D341Med (cell line): ENCODE measurements around the gene SMYD3.
"Not testable (repeated sequence)": the region's sequence is repeated elsewhere in the genome, so short reads cannot be mapped to it uniquely, and the experiment has no call there.

Source experiments
- DNase-seq: peaks from one replicate; pipeline ENCODE4 v3.0.0; 2012; ENCODE audit warnings: low spot score

SMYD3 gene

DNA sequence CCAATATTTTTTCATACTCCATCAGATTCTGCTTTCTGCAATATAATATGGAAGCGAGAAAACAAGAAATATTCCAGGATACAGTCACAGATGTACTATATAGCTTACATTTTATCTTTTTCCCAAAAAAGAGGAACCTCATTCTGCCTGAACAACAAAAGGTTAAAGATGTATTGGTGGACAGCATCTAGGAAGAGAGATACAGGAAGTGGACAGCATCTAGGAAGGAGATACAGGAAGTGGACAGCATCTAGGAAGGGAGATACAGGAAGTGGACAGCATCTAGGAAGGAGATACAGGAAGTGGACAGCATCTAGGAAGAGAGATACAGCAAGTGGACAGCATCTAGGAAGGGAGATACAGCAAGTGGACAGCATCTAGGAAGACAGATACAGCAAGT, 483.0 kb downstream of the SMYD3 start:
- DNase-seq, result not testable (repeated sequence)

GRCh38 chr1:246020211-246020954, 486.7 kb downstream of the SMYD3 start:
- no peak for DNase-seq

- DNase-seq, result no peak
These were observed 488.9 kb downstream of the SMYD3 start for GRCh38 chr1:246018146-246018545.

- peak; percentile 69 for DNase-seq
These were observed 494.7 kb downstream of the SMYD3 start for GRCh38 chr1:246012341-246012740.

- no peak for DNase-seq
These were observed 496.7 kb downstream of the SMYD3 start for GRCh38 chr1:246010386-246010785.

DNA sequence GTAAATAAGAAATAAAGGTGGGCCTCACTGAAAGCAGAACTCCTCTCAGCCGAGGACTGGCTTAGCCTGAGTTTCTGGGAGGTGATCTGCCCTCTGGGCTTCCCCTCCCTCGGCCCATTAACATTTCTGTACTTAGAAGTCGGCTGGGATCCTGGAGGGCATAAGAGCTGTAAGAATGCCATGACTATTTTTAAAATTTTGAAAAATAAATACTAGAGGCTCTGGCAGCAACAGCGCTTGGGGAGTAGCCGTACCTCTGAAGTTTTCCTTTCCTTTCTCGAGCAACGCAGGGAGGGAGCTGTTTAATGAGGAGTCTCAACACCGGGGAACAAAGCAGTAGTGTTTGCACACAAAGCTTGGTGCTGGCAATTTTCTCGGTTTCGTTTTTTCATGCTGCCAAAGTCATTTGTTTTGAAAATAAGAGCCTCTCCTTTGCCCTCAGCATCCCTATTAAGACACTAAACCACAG, 498.7 kb downstream of the SMYD3 start:
- no peak for DNase-seq

DNA sequence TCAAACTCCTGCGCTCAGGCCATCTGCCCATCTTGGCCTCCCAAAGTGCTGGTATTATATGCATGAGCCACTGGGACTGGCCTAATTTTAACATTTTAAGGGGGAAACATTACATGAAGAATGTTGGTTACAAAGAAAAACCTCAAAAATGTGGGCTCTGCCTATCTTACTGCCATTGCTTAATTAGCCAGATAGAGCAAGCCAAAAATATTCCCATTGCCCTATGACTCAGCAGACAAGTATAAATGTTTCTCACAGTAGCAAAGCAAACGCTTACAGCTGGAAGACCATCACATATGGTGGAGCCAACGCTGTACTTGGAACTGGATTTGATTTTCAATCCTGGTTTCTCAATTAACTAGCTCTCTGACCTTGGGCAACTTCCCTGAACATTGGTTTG, 502.0 kb downstream of the SMYD3 start:
- DNase-seq, result no peak

DNA sequence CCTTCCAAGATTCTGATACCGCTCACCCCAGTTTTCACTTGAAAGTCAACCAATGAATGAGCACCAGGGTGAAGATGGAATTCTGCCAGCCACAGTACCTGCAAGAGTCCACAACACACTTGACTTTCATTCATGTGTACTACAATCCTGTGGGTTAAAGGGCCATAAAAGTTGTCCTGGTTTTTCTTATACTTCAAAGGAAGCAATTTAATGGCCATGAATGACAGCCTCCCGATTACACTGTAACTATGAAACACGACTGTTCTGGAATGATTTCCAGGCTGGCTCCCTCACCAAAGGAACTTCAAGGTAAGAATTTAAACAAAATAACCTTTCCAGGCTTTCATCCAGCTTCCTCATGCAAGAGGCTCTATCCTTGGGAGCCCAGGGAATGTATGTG, 502.8 kb downstream of the SMYD3 start:
- no peak for DNase-seq

DNA sequence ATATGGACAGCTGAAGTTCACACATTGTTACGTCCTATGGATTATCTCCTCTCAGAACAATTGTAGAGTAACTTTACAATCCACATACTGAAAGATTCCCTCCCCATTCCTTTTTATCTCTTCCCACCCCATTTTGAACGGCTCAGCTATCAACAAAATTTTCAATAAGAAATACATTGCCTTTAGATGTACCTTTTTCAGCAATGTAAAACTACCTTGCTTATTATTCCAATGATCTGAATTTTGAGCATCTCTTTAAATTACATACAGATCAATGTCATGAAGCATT, 503.7 kb downstream of the SMYD3 start:
- DNase-seq, result no peak

DNA sequence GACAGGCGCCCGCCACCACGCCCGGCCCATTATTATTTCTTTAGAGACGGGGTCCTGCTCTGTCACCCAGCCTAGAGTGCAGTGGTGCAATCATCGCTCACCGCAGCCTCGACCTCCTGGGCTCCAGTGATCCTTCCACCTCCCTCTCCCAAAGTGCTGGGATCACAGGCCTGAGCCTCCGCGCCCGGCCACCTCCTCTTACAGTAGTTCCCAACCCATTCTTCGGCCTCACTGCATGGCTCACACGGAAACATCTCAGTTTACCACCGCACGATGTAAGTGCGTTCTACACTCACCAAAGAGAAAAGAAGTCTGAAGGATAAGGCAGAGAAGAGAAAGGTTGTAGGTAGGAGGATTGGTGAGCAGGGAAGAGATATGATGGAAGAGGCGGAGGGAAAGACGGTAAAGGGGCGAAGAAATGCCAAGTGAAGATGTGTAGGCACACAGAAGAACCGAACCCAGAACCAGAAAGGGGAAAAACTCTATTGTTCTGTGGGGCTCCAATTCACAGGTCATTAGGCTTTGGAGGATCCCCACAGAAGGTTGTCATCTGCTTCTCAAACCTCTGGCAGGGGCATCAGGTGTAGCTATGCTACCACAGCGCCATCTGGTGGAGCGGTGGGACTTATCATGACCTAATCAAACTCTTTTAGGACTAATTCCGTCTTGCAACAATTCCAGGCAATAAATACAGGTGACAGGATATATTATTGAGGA, 504.2 kb downstream of the SMYD3 start:
- DNase-seq, result peak; percentile 85

DNA sequence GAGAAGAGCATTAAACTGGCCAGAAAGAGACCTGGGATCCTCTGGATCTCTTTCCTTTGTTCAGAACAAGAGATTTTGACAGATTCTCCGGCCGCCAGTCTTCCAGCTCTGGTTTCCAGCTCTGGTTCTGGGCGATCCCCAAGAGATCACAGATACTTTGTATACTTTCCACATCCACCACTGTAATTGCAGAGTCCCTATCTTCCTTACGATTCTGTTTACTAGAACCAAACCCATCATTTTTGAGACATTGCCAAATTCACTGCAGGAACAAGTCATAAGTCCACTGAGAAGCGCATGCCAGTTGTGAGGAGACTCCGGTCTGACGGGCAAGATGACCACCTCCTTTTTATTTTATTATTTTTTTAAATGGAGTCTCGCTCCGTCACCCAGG, 505.2 kb downstream of the SMYD3 start:
- no peak for DNase-seq

DNA sequence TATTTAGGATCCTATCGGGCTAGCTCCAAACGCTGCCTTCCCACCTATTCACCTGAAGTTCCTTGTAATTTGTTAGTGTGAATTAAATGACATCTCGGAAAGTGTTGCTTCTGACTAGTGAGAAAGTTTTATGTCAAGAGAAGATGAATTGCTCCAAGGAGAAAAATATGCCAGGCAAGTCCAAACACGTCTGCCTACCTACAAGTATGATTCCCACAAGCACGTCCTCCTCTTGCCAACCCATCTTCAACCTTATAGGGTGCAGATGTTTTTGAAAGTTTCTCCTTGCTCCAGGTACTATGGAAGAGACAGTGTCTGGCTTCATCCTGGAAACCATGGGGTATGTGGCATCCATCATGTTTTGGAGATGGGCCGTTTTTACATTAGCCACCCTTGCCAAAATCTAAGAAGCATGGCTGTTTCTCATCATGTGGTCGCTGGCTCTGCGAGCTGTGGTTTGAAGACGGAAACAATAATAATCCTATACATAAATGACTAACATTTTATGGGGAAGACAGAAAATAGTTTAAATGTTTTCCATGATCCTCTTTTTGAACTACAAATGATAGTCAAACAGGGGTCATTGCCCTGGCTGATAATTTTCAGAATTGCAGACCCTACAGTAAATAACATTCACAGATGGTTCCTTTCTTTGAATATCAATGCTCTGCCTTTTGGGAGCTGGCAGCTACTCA, 505.8 kb downstream of the SMYD3 start:
- DNase-seq, result no peak

DNA sequence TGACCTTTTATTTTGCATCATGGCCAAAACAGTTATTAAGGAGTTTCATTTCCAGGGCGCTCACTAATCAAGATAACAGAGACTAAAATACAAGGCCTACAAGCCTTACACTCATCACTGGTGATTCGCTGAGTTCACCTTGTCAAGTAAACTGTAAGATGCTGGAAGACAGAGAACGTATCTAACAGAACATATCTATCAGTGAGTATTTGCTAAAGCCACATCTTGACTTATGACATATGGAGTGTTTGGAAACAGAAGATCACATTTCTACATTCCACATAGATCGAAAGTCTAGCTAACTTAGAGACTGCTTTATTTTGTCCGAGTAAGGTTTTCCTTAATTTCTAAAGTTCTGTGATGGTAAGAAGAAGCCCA, 506.5 kb downstream of the SMYD3 start:
- DNase-seq, result no peak

DNA sequence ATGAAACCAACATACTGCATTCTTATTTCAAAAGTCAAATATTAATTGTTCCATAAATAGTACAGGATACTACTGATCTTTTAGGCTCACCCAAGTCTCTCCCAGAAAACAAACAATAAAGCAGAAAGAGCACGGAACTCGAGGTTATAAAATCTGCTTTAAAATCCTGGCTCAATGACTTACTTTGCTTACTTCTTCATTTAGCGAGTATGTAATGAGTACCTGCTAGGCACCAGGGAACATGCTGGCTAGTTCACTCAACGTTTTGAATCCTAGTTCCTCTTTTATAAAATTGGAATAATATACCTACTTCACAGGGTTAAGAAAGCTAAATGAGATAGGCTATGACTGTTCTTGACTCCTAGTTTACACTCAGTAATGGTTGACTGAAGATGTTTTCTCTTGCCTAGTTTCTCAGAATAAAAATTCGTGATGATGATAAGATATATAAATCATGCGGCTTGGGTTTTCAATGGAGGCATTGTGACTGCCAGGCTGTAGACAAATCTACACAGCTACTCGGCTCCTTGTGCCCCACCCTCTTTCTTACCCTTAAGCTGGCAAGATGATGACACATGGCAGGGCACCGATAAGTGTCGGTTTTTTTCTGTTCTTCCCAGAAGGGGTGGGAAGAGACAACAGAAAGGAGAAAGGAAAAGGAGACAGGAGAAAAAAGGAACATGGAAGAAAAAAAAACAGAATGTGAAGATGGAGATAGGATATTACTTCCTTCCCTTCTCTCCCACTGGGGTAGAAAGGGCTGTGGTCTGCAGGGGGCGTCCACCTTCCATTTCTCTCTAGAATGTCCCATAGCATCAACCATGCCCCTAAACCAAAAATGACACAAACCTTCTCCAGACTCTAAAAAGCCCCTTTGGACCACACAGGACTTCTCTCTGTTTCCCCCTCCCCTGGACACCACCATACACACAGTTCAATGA, 507.1 kb downstream of the SMYD3 start:
- DNase-seq, result no peak

GRCh38 chr1:245997471-245998258, 509.4 kb downstream of the SMYD3 start:
- DNase-seq, result no peak

- no peak for DNase-seq
These were observed 510.3 kb downstream of the SMYD3 start for GRCh38 chr1:245996811-245997210.

DNA sequence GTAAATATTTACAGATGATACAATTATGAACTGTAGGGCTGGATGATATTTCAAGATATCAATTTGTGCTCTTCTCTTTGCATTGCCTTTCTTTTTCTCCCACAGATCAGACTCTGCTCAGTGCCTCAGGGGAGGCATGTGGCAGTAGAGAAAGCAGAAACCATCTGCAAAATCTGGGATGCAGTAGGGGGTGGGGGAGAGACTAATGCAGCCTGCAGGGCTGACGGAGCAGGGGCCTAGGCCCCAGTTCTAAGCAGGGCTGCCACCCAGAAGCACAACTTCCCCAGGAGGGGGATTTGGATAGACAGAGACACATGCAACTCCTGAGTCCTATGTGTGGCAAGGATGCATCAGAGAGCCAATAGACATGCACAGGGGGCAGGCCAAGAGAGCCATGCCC, 511.6 kb downstream of the SMYD3 start:
- no peak for DNase-seq

- DNase-seq, result no peak
These were observed 515.8 kb downstream of the SMYD3 start for GRCh38 chr1:245991266-245991665.

DNA sequence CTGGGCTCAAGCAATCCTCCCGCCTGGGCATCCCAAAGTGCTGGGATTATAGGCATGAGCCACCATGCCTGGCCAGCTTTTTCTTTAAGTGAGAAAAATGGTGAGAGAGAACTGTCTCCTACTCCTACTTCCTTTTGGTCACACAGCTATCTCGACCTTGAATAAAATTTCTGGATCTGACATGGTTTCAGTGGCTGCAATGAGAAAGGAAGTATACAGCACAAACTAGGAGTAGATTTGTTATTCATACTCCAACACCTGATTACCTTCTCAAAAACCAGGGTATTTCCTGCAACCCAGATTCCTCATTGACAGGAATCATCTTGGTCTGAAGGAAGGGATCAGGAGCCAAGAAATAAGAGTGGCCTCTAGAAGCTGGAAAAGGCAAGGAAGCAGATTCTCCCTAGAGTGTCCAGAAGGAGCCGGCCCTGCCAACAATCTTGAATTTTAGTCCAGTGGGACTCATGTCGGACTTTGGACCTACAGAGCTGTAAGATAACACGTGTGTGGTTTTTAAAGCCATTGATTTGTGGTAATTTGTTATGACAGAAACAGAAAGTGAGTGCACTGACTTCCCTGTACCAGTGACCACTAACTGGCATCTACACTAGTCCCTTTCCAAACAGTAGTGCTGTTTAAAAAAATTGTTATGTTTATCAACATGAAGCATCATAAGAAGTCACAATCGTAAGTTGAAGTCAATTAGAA, 516.6 kb downstream of the SMYD3 start:
- DNase-seq, result no peak

GRCh38 chr1:245988393-245989078, 518.5 kb downstream of the SMYD3 start:
- DNase-seq, result no peak
